Ishikawa (cell line): ENCODE data around the gene NCAPH2.

Experiments
- CEBPB ChIP-seq: IDR thresholded peaks from 2 replicates; pipeline ENCODE4 v1.6.1; 2012
- CREB1 ChIP-seq: IDR thresholded peaks from 2 replicates; pipeline ENCODE4 v1.6.1; 2012; ENCODE audit warnings: low read depth
- EGR1 ChIP-seq: IDR thresholded peaks from 2 replicates; pipeline ENCODE4 v1.6.1; 2012
- EP300 ChIP-seq: IDR thresholded peaks from 2 replicates; pipeline ENCODE4 v1.6.1; 2012; ENCODE audit warnings: borderline replicate concordance
- FOXM1 ChIP-seq: IDR thresholded peaks from 2 replicates; pipeline ENCODE4 v1.6.1; 2012; ENCODE audit warnings: low read depth, borderline replicate concordance
- MAX ChIP-seq: IDR thresholded peaks from 2 replicates; pipeline ENCODE4 v1.6.1; 2012
- NFIC ChIP-seq: IDR thresholded peaks from 2 replicates; pipeline ENCODE4 v1.6.1; 2012
- RAD21 ChIP-seq: IDR thresholded peaks from 2 replicates; pipeline ENCODE4 v1.6.1; 2012; ENCODE audit warnings: low read depth
- REST ChIP-seq: IDR thresholded peaks from 2 replicates; pipeline ENCODE4 v1.6.1; 2012; ENCODE audit warnings: low read depth, mild to moderate bottlenecking
- TAF1 ChIP-seq: IDR thresholded peaks from 2 replicates; pipeline ENCODE4 v1.6.1; 2012; ENCODE audit warnings: low read depth, mild to moderate bottlenecking
- TCF12 ChIP-seq: IDR thresholded peaks from 2 replicates; pipeline ENCODE4 v1.6.1; 2012; ENCODE audit warnings: low read depth
- USF1 ChIP-seq: IDR thresholded peaks from 2 replicates; pipeline ENCODE4 v1.6.1; 2012
- YY1 ChIP-seq: IDR thresholded peaks from 2 replicates; pipeline ENCODE4 v1.6.1; 2012; ENCODE audit warnings: low read depth
- ZBTB7A ChIP-seq: IDR thresholded peaks from 2 replicates; pipeline ENCODE4 v1.6.1; 2012; ENCODE audit warnings: low read depth

- no peak for TF ChIP-seq TAF1
- TF ChIP-seq FOXM1, result no peak
- TF ChIP-seq EGR1, result no peak
- no peak for TF ChIP-seq TCF12
- no peak for TF ChIP-seq CREB1
- TF ChIP-seq EP300, result no peak
- no peak for TF ChIP-seq USF1
- TF ChIP-seq CEBPB, result no peak
- no peak for TF ChIP-seq REST
- no peak for TF ChIP-seq YY1
- no peak for TF ChIP-seq ZBTB7A
- TF ChIP-seq MAX, result no peak
- TF ChIP-seq RAD21, result no peak
- no peak for TF ChIP-seq NFIC
Observed at GRCh38 chr22:50459016-50459415, 49.0 kb upstream of the NCAPH2 start.
